GM19397 (cell line): ENCODE data around the gene SELENOM.

ENCODE experiments used
- ATAC-seq: cut with Tn5 transposase; IDR thresholded peaks from one replicate; pipeline ENCODE4 v1.9.1; 2021; ENCODE audit warnings: mild to moderate bottlenecking, moderate library complexity; ENCODE audit not compliant: unreplicated experiment

SELENOM gene

DNA sequence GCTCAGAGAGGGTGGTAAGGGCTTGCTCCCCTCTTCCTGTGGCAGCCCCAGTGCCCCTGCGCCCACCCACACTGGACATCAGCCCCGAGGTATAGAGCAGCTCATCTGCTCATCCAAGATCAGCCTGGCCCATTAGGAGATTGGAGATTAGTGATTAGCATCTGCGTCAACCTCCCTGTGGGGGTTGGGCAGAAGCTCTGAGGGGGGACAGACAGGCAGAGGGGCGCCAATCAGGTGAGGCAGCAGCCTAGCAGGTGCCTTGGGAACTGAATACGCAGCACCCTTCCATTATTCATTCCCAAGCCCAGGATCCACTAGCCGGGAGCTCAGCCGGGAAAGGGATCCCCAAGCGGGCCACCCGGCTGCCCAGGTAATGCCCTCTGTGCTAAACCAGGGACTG lies 15.2 kb downstream of the SELENOM start:
- no peak for ATAC-seq

DNA sequence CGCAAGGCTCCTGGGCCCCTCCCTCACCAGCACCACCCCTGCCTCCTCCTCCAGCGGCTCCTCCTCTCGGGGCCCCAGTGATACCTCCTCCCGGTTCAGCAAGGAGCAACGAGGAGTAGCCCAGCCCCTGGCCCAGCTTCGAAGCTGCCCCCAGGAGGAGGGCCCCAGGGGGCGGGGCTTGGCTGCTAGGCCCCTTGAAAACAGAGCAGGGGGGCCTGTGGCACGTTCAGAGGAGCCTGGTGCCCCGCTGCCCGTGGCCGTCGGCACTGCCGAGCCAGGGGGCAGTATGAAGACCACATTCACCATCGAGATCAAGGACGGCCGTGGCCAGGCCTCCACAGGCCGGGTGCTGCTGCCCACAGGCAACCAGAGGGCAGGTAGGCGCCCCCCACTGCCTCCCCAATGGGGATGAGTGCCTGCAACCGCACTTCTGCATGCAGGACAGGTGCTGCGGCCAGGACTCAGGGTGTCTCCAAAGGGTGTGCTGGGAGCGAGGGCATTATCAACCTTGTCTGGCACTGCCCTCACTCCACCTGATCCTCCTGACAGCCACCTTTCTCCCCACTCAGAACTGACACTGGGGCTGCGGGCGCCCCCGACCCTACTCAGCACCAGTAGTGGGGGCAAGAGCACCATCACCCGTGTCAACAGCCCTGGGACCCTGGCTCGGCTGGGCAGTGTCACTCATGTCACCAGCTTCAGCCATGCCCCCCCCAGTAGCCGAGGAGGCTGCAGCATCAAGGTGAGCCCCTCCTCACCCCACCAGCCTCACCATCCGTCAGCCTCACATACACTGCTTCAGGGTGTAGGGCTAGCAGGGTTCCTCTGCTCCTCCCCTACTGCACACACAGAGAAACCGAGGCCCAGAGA lies 16.0 kb downstream of the SELENOM start:
- ATAC-seq: no peak

GRCh38 chr22:31090217-31091085 lies 16.9 kb downstream of the SELENOM start:
- ATAC-seq: no peak

- no peak for ATAC-seq
These were observed 17.9 kb downstream of the SELENOM start for GRCh38 chr22:31089160-31090100.

GRCh38 chr22:31088233-31088986 lies 19.0 kb downstream of the SELENOM start:
- ATAC-seq: no peak

DNA sequence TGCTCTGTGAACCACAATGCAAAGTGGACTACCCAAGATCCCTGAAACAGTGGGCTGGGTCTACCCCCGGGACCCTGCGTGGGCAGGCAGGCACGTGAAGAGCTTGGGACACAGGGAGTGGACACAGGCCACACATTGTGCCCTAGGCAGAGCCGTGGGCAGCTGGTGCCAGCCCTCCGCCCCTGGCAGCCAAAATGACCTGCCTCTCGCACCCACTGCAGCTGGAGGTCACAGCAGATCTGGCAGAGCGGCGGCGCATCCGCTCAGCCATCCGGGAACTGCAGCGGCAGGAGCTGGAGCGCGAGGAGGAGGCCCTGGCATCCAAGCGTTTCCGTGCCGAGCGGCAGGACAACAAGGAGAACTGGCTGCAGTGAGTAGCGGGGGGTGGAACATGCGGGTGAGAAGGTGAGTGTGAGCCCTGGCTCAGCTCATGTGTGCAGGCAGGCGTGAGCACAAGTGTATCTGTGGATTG lies 19.6 kb downstream of the SELENOM start:
- no peak for ATAC-seq

DNA sequence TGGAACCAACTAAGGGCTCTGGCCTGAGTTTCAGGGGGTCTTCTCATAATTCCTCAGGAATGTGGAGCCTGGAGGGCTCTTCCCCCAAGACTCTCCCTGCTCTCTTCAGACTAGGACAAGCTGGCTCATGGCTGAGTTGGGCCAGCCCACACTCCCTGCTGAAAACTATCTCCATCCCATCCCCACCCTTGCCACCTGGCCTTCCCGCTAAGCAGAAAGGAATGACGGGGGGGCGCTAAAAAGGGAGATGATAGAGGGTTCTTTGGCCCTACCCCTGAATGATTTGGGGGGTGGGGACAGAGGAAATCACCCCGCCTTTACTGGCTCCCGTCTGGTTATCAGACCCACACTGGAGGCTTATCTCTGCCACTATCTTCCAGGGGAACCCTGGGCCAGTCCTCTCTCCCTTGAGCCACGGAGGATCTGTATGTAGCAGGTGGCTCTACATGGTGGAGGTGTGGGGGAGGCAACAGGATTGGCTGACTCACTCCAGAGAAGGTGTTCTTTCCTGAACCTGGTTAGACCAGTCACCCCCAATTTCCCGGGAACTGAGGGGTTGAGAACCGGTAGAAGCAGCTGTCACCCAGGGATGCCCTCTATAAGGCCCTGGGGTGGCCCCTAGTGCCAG lies 20.6 kb downstream of the SELENOM start:
- ATAC-seq: no peak

- no peak for ATAC-seq
These were observed 21.4 kb downstream of the SELENOM start for GRCh38 chr22:31085928-31086327.

DNA sequence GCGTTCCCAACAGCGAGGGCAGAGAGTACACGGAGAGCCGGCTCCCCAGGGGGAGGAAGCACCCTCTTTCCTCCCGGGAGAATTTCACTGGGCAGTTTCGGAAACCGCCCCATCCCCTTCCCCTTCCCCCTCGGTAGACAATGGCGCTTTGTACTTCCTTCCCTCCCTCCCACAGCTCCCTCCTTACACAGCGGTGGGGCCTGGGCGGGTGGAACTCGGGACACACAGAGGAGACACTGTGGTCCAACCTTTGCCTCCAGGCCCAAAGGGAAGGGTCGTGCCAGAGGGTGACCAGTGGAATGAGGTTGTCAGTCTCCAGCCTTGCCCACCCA lies 21.9 kb downstream of the SELENOM start:
- ATAC-seq: no peak

GRCh38 chr22:31084811-31085492 lies 22.4 kb downstream of the SELENOM start:
- ATAC-seq: peak; percentile 64

DNA sequence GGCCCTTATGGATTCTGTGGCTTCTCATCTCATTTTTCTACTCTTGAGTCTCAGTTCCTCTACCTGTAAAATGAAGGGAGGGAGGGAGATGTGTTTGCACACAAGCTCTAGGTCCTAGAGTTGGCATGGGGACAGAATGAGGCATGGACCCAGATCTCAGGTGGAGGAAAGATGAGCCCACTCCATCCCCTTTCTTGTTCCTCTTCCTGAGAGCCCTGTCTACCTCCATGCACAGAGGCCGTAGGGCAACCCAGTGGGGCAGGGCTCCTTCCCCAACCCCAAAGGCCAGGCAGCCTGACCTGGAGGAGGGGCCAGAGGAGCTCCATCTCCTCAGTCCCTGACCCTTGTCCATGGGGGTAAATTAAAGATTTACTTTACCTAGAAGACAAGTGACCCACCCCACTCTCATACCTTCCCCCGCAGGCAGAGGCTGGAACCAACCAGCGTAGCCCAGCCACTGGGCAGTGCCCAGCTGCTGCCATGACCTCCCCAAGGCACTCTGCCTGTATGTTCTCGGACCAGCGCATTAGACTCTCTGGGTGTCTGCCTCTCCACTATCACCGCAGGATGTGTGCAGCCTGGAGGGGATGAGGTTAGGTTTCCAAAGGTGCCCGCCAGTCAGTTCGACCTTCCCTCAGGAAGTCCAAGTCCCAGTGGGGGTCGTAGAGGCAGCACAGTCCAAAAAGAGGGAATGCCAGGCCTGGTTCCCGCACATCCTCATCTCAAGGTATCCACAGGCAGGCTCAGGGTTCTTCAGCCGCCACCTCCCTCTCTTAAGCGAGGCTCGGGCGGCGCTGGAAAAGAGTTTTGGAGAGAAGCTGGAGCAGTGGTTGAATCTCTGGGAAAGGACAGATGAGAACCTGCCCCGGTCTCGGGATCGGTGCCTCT lies 23.2 kb downstream of the SELENOM start:
- no peak for ATAC-seq

DNA sequence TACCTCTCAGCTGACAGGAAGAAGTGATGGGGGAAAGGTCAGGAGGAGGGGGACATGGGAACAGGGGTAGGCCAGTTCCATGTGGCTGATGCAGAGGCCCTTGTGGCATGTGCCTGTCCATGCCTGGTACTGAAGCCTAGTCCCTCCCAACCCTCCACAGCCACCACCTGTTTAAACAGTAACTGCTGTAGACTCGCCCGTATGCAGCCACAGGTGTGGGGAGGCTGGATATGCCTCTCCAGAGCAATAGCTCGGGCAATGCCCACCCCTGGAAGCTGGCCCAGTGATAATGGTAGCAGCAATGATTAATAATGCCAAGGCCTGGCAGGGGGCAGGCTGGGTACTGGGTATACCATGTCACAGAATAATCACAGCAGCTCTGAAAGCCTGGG lies 24.0 kb downstream of the SELENOM start:
- ATAC-seq: no peak

- ATAC-seq: no peak
These were observed 24.6 kb downstream of the SELENOM start for GRCh38 chr22:31082606-31083376.

GRCh38 chr22:31081963-31082605 lies 25.3 kb downstream of the SELENOM start:
- no peak for ATAC-seq

DNA sequence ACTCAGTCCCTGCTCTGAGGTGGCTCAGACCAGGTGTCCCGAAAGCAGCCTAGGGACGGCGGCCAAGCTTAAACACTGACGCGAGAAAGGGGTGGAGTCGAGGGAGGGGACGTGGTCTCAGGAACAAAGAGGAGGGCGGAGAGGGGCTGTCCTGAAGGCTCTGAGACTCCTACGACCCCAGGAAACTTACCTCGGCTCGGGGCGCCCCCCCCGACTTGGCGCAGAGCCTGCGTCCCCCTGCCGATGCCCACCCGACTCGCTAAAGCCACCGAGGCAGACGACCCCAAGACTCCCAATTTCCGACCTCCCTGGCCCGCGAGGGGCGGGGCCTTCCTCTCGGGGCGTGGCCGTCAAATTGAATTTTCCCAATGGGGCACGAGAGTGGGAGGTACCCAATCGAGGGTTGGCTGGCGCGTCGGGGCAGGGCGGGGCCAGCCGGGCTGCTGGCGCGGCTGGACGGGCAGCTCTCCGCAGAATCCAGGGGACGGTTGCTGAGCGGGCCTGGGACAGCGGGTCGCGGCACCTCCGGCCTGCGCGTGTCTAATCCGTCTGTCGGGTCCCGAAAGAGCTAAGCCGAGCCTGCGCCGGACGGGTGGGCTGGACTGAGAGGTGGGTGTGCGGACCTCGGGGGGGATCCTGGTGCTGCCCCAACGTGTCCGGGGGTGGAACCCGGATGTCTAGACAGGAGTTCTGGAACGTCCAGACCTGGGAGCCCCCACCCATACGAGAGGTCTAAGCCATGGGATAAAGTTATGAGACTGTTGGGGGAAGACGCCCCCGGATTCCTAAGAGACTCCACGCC lies 26.3 kb downstream of the SELENOM start, which contains the start of gene SMTN:
Gene SMTN (plus strand): TSS at position 471 of the 802 bp plus-strand sequence. CDS start 1,941 bp downstream, outside the sequence.
- ATAC-seq: peak; percentile 59
